ENCODE measurements around the gene KCNQ5. TPM values are rescaled to one million over a fixed set of nuclear protein-coding genes. Genes with fewer than 3 reads are reported as not detected.

The KCNQ5 gene
- total RNA-seq, 2 experiments from 2014 or later, result 2.1 to 2.5 TPM

DNA sequence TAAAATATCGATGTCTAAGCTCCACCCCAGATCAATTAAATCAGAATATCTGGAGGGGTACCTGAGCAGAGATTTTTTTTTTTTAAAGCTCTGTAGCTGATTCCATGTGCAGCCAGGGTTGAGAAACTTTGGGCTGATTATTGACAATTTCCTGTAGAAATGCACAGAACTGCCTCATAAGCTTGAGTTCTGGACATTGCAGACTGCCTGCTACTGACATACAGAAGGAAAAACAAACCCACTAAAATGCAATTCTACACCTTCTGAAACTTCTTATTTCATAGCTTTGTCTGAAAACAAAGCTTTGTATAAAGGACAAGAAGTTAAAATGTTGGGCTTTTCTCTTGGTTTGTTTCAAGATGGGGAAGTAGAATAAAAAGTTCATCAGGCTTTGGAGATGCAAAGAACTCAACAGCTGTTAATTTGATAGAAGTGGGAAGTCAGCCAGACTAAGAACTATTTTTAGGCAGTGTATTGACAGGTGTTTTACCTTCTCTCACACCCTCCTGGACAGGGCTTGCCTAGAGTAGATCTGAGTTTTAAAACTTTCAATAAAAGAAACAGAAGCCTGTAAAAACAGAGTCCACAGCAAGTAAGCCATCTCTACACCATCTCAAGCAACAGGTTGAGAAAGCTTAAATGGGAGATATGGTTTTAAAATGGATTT lies 147.7 kb downstream of the KCNQ5 start:
- intact Hi-C loops (cut with DNase I, micrococcal nuclease), result no loop called here
- no peaks in the 10 kb centered on the region for H3K9me3 ChIP-seq (ENCODE audit: control insufficient read depth in 1 of 2, insufficient read depth in 1 of 2, low read length in 2 of 2)
- no peak overlapping the region for H3K4me3 ChIP-seq (ENCODE audit: low read length)
- ChIA-PET CTCF (no interaction called here), POLR2A (no interaction called here)
- no peaks in the 10 kb centered on the region for H3K4me1 ChIP-seq (ENCODE audit: insufficient read depth, low read length)
- ATAC-seq (ENCODE audit: poor library complexity), result no peak
- Mint-ChIP-seq H3K27me3 (no peaks in the 10 kb centered on the region), H3K27ac (no peak overlapping the region), H3K9me3 (no peaks in the 10 kb centered on the region), H3K4me3 (no peak overlapping the region), H3K36me3 (ENCODE audit: low read depth) (no peaks in the 10 kb centered on the region), H3K4me1 (ENCODE audit: low read depth) (no peaks in the 10 kb centered on the region)
- H3K27me3 ChIP-seq (ENCODE audit: control insufficient read depth in 1 of 2, insufficient read depth in 2 of 2, low read length in 2 of 2), result no peaks in the 10 kb centered on the region
- TF ChIP-seq, protein P1, sequence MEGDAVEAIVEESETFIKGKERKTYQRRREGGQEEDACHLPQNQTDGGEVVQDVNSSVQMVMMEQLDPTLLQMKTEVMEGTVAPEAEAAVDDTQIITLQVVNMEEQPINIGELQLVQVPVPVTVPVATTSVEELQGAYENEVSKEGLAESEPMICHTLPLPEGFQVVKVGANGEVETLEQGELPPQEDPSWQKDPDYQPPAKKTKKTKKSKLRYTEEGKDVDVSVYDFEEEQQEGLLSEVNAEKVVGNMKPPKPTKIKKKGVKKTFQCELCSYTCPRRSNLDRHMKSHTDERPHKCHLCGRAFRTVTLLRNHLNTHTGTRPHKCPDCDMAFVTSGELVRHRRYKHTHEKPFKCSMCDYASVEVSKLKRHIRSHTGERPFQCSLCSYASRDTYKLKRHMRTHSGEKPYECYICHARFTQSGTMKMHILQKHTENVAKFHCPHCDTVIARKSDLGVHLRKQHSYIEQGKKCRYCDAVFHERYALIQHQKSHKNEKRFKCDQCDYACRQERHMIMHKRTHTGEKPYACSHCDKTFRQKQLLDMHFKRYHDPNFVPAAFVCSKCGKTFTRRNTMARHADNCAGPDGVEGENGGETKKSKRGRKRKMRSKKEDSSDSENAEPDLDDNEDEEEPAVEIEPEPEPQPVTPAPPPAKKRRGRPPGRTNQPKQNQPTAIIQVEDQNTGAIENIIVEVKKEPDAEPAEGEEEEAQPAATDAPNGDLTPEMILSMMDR (IDR thresholded peaks at IDR 0.05), result no peak
- H3K36me3 ChIP-seq (ENCODE audit: insufficient read depth, low read length), result no peaks in the 10 kb centered on the region
- no peak overlapping the region for H3K27ac ChIP-seq (ENCODE audit: low read depth in 1 of 2, low read length in 2 of 2)
- DNase-seq, result no peak

DNA sequence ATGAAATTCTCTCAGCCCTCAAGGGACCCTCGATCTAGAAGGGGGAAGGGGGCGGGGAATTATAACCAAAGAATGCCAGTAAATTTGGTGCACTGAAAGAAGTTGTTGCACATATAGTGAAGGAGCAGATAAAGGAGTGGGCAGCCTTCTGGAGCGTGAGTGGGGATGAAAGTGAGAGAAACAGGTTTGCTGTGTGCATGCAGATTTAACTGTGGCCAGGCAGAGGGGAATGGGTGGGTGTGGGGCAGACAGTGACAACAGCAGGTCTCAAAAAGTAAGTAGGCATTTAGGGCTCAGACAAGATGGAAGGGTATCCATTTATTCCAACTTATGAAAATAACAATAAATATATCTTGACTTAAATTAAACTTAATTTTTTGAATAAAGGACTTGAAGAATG lies 149.1 kb downstream of the KCNQ5 start:
- Histone ChIP-seq H3K9me3 (ENCODE audit: control insufficient read depth in 1 of 2, insufficient read depth in 1 of 2, low read length in 2 of 2) (no peaks in the 10 kb centered on the region), H3K4me1 (ENCODE audit: insufficient read depth, low read length) (no peaks in the 10 kb centered on the region), H3K4me3 (ENCODE audit: low read length) (no peak overlapping the region), H3K27ac (ENCODE audit: low read depth in 1 of 2, low read length in 2 of 2) (no peak overlapping the region), H3K27me3 (ENCODE audit: control insufficient read depth in 1 of 2, insufficient read depth in 2 of 2, low read length in 2 of 2) (no peaks in the 10 kb centered on the region), H3K36me3 (ENCODE audit: insufficient read depth, low read length) (no peaks in the 10 kb centered on the region)
- ATAC-seq (ENCODE audit: poor library complexity), result no peak
- Mint-ChIP-seq H3K36me3 (ENCODE audit: low read depth) (no peaks in the 10 kb centered on the region), H3K9me3 (no peaks in the 10 kb centered on the region), H3K27ac (no peak overlapping the region), H3K27me3 (no peaks in the 10 kb centered on the region), H3K4me3 (no peak overlapping the region), H3K4me1 (ENCODE audit: low read depth) (no peaks in the 10 kb centered on the region)
- intact Hi-C loops (cut with DNase I, micrococcal nuclease), result no loop called here
- no peak for DNase-seq
- CTCF ChIA-PET, result no interaction called here
- POLR2A ChIA-PET, result no interaction called here
- TF ChIP-seq, protein P1 (IDR thresholded peaks at IDR 0.05), result no peak

DNA sequence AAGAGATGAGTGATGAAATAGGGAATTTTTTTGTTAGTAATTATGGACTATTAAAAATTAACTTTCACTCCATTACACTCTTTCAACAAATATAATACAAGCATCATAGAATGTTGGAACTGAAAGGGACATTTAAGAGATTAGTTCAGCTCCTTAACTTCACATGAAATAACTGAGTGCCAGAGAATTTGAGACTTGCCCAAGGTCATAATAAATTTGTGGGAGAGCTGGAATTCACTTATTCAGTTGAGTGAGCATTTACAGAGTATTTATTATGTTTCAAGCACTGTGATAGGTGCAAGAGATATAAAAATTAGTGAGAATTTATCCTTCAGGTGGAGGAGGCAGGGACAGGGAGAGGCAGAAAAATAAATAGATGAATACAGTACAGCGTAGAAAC lies 154.6 kb downstream of the KCNQ5 start:
- H3K36me3 ChIP-seq (ENCODE audit: insufficient read depth, low read length), result no peaks in the 10 kb centered on the region
- no peaks in the 10 kb centered on the region for H3K27me3 Mint-ChIP-seq
- intact Hi-C loops (cut with DNase I, micrococcal nuclease), result no loop called here
- H3K4me1 ChIP-seq (ENCODE audit: insufficient read depth, low read length), result no peaks in the 10 kb centered on the region
- no peaks in the 10 kb centered on the region for H3K36me3 Mint-ChIP-seq (ENCODE audit: low read depth)
- ChIA-PET CTCF (no interaction called here), POLR2A (no interaction called here)
- no peaks in the 10 kb centered on the region for H3K9me3 Mint-ChIP-seq
- TF ChIP-seq, protein P1 (IDR thresholded peaks at IDR 0.05), result no peak
- H3K27me3 ChIP-seq (ENCODE audit: control insufficient read depth in 1 of 2, insufficient read depth in 2 of 2, low read length in 2 of 2), result no peaks in the 10 kb centered on the region
- H3K27ac Mint-ChIP-seq, result no peak overlapping the region
- H3K4me3 ChIP-seq (ENCODE audit: low read length), result no peak overlapping the region
- no peak overlapping the region for H3K27ac ChIP-seq (ENCODE audit: low read depth in 1 of 2, low read length in 2 of 2)
- no peaks in the 10 kb centered on the region for H3K9me3 ChIP-seq (ENCODE audit: control insufficient read depth in 1 of 2, insufficient read depth in 1 of 2, low read length in 2 of 2)
- H3K4me1 Mint-ChIP-seq (ENCODE audit: low read depth), result no peaks in the 10 kb centered on the region
- ATAC-seq (ENCODE audit: poor library complexity), result no peak
- H3K4me3 Mint-ChIP-seq, result no peak overlapping the region
- DNase-seq, result no peak

All from CD4-positive, alpha-beta T cell (primary cell).